CD4-positive, alpha-beta T cell treated with Interleukin-15 for 1 hour (primary cell): Measurements from ENCODE around the gene NSG1.

Experiments used
- DNase-seq: peaks from one replicate; pipeline ENCODE4 v3.0.0-alpha.2; 2020

Gene NSG1

DNA sequence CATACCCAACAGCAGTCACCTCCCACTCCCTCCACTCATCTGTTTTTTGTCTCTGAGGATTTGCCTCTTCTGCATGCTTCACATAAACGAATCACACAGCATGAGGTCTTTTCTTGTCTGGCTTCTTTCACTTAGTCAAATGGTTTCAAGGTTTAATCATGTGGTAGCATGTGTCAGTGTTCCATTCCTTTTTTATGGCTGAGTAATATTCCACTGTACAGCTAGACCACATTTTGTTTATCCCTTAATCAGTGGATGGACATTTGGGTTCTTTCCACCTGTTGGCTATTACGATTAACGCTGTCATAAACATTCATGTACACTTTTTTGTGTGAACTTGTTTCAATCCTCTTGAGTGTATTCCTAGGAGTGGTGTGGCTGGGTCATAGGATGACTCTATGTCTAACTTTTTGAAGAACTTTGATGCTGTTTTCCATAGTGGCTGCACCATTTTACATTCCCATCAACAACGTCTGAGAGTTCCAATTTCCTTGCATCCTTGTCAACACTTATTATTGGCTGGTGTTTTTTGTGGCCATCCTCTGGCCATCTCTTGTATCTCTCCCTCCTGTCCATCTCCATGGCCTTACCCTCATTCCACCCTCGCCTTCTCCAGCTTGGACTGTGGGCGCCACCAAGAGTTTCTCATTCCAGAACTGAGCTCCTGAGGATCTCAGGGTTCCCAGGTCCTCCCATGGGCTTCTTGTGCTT, 12.4 kb upstream of the NSG1 start:
- no peak for DNase-seq

DNA sequence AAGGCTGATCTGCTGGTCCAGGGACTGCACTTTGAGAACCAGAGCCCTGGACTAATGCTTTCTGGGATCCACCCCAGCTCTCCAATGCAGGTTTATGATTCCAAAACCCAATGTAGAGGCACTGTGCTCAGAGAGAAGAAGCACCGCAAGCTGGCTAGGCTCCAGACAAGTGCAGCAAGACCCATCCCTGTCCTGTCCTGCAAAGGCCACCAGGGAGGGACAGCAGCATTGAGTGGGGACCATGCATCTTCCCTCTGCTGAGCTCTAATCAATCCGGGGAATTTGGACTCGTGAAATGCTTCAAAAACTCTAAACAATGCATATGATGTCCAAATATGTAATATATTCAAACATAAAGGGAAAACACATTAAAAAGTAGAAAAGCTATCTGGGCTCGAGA, 10.8 kb upstream of the NSG1 start:
- no peak for DNase-seq

DNA sequence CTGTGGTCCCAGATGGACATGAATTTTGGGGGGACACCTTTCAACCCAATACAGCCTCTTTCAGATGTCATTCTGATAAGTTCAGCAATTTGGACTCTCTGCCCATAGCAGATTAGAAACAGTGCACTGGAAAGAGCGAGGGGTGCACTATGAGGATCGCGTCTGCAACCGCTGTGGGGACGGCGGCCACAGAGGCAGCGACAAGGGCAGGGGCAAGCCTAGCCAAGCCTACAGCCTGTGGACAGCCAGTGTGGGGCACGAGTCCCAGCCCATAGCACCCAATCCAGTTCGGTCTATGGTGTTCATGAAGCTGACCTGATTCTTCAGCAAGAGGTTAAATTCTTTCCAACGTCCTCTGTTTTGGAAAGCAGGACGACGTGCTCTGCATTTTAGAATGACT, 9.7 kb upstream of the NSG1 start:
- DNase-seq, result no peak

DNA sequence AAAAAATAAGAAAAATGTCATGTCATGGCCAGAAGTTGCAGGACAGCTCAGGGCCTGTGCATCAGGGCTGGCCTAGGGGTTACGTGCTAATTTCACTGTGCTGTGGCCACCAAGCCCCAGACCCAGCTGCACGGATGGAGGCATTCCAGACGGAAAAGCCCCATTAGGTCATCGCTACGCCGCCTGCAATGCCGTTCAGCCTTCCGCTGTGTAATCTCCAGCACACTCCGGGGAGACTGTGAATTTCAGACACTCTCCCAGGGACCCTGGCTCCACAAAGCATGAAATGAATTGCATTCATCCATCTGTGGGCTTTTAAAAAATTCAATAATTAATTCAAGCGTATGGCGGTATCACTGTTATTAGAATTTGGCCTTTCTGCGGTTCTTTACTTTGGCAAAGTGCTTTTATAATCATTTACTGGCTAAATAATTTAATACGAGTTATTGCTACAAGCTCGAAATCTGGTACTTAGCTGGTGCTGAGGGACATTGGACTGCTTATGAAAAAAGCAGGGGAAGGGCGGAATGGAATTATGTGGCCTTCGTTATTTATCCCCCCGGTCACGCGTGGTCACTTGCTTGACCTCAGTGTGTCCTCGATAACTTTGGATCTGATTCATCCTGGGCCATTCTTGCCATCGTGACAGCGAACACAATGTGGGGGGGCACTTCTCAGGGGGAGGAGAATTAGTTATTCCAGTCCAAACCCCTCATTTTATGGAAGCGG, 9.0 kb upstream of the NSG1 start:
- DNase-seq, result no peak

DNA sequence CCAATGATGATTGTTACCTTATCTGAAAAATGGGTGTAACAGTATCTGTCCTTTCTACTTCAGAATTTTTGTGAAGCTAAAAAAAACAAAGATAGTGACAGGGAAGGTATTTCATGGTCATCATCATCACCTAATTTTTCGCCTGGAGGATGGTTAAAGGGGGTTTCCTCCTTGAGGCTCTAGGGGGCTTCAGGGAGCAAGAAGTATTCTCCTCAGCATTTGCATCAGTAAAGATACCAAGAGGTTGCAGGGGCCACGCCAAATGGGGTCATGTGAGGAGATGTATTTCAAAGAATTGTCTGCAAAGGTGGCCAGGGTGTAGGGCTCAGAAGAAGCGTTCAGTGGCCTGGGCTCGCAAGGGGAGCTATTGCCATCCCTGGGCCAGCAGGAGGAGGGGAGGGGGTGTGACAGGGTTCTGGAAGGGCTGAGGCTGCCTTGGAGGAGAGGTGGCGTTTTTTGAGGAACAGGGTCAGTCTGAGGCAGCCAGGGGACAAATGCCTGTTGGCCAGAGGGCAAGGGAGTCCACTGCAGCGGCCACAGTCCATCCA, 7.3 kb upstream of the NSG1 start:
- DNase-seq, result no peak

DNA sequence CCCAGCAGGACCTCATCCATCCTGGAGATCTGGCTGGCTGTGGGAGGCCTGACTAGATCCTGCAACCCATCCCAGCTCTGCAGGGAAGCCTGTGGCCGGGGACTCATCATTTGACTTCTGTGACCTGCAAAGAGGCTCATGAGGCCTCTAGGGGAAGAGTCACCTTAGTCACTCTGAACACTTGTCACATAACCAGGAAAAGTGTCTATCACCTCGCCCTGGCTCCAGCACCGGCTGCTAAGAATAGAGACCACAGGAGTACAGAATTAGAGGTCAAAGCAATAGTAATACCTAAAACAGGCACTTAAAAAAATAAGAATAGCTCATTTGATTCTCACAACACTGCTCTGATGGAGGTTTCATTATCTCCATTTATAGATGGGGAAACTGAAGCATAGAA, 3.8 kb upstream of the NSG1 start:
- no peak for DNase-seq

DNA sequence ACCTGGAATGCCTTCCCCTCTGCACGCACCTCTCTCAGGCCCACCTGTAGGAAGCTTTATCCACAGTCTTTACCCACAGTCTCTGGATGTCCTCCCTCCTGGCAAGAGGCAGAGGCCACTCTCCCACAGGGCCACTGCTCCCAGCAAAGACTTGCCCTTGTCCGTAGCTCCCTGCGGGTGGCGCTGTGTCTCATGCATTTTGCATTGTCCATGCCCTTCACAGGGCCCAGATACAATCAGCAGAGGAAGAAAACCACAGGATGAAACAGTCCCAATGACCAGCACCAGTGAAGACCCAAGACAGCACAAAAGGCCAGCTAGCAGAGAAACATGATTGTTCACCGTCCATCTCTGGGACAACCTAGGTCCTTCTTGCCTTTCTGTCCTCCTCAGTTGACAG, 2.1 kb upstream of the NSG1 start:
- DNase-seq, result no peak

DNA sequence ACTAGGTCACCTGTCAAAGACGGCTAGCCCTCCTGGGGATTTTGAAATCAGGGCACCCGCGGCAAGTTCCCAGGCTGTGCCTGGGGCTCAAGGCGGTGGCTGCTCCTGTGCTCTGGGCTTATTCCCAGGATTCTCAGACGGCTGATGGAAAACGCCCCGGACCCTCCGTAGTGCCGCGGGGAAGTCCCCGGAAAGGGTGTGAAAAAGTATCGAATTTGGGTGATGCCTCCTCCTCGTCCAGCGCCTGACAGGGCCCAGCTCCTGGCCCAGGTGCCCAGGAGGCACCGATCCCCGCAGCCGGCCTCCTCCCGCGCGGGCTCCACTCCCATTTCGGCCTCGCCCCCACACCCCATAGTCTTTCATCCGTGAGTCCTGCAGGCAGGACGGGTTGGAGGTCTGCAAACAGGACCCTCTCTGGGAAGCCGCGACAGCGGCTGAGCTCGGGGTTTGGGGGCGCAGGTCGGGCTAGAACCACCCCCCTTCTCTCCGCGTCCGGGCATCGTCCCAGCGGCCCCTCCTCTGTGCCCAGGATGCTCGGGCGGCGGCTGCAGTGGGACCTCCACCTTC, 1.1 kb upstream of the NSG1 start:
- no peak for DNase-seq

DNA sequence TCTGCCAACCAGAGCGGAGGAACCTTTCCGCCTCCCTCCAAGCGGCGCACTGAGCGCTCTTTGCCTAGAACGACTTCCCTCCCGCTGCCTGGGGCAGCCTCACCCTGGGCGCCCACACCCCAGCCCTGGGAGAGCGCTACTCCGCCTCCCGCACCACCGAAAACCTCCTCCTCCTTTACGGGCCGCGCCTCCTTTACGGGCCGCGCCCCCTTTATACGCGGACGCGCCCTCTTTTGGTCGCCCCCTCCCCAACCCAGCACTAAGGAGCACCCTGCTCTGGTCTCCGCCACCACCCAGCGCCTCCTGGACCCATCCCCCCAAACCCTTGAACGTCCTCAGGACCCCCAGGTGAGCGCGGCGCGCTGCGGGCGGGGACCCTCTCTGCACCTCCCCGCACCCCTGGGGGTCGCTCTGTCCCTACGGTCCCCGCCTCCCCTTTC, 586 bp upstream of the NSG1 start:
- no peak for DNase-seq

DNA sequence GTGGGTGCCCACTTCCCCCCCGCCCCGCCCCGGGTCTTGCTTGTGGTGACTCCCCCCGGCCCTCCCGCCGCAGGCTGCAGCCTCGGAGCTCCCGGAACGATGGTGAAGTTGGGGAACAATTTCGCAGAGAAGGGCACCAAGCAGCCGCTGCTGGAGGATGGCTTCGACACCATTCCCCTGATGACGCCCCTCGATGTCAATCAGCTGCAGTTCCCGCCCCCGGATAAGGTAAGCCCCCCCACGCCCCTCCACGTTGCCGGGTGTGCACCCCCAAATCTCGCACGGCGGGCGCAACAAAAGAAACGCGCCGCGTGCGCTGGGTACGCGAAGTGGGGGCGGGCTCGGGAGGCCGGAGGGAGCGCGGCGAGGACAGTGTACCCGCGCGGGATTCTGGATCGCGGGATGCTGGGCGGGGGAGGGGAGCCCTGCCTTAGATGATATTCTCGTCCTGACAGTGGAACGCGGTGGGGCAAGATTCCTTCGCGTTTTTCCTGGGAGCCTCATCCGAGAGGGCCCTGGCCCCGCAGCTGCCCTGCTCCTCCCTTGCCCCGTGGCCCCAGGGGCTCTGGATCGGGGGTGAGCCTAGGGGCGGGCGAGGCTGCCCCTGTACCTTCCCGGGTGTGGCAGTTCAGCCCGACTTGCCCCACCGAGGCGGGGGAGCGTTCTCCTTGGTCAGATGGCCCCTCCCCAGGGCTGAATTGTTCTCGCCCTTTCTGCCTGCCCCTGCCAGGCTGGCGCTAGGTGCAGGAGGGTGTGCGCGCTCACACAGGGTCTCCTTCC, 819 bp downstream of the NSG1 start:
- no peak for DNase-seq

DNA sequence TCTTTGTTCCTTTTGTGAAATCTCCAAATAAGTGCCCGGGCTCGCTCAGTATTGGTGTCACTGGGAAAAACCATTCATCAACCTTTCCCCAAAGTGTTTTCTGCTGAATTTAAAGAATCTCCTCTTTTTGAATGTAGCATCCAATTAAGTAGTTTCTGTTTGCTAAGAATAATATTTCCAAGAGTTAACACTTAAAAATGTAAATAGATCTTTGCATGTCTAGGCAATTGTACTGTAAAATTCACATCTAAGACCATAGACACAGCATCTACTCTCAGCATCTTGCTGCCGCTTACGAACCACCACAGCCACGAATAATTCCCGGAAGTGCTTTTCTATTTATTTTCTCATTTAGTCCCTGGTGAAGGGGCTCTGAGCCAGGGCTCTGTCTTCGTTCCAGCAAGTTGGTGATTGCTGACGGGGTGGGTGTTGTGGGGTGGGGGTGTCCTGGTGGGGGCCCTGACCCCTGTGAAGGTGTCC, 1.4 kb downstream of the NSG1 start:
- no peak for DNase-seq

DNA sequence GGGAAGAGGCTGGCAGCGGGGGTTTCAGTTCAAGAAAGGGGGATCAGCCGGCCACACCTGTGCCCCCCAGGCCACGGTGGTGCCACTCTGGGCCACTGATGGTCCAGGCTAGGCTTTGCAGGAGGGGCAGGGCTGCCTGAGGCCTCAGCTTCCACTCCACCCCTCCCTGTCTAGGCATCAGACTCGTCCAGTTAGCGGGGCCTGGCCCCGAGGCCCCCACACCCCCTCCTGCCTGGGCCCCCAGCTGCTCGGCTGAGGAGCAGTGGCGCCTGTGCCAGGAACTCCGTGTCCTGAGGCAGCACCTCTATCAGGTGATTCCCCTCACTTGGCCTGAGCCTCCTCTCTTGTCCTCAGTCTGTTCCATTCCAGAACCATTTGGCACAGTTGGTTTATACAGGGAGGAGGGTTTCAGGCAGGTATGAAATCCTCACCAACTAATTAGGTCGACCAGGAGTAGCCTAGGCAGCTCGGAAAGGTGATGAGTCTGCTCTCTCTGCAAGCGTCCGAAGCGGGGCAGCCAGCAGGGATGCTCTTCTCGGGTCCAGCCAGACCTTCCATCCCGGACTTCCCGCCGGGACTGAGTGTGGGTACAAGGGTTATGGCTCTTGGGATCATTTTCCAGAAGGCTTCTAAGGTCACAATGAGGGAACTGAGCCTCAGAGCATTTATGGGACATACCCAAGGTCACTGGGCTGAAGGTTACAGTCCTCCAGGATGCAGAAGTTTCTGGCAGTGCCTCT, 2.1 kb downstream of the NSG1 start:
- DNase-seq, result no peak

DNA sequence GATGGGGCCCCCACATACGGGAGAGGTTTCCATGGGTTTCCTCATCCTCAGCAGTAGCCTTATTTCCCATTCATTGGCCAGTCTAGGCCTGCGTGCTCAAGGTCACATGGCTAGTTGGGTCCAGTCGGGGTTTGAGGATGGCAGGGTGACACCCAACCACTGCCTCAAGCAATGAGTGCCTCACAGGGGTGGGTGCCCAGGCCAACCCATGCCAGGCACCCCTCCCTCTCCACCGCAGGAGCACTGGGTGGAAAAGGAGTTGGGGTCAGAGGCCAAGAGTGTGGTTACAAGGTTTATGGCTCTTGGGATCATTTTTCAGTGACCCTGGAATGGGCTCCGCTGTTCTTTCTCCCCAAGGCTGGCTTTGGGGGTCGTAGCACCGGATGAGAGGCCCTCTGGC, 3.1 kb downstream of the NSG1 start:
- no peak for DNase-seq

DNA sequence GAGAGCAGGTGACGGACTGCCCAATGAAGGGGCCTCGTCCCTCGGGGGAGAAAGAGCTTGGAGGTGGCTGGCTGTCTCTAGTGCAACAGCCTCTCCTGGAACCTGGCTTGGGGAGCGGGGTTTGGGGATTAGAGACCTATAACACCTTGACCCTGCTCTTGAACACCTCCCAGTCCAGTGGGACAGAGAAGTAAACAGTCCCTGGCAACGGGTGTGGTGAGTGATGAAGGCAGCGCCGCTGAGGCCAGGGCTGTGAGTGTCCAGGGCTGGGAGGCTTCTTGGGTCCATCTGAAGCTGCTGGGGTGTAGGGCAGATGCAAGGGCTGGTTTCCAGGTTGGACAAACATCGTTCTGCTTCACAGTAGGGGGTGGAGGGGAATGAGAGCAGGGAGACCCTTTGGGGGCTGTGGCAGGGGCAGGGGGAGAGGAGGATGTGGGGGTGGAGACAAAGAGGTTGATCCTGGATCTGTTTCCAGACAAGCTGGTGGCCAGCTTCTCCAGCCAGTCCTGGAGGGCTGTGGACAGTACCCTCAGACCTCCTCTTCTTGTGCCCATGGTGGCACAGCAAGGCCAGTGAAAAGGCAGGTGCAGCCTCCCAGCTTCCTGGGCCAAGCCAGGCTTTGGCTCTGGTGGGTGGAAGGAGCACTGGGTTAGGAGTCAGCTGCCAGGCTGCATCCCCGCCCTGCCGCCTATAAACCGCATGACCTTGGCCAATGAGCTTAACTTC, 3.8 kb downstream of the NSG1 start:
- no peak for DNase-seq

DNA sequence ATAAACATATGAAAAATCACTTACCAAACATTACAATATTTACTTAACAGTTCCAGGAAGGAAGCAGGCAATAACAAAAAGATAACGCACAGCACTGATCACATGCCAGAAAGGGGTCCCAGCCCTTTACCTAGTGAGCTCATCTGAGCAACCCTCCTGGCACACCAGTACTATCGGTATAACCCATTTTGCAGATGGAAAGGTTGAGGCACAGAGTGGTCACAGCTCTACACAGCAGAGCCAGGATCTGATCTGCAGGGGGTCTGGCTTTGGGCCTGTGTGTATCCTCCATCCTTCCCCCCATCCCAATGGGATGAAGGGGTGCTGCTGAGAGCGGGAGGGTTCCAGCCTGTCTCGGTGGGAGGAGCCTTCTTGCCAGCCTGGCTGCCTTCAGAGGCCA, 5.0 kb downstream of the NSG1 start:
- DNase-seq, result no peak

DNA sequence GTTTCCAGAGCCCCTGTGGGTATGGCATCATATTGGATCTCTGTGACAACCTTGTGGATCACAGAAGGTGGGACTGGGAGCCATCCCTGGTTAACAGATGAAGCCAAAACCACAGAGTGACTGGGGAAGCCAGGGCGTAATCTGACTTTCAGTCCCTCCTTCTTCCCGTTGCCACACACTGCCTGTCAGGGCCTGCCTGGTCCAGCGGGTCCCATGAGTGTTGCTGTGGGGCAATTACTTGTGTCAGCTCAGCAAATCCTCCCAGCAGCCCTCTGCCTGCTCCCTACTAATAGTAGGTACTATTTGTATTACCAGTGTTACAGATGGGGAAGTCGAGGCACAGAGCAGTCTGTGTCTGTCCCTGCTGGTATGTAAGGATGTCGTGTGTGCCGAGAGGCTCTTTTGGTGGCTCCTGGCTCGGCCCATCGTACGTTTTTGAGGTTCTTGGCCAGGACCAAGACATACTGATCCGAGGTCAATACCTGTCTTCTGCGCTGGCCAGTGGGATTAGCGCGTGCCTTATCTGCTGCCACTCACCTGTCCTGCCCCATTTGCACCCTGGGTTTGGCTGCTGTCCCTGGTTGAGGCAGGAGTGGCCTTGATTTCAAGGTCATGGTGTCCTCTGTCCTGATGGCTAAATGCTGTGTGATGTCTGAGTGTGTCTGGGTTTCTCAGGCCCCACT, 5.7 kb downstream of the NSG1 start:
- DNase-seq, result no peak

DNA sequence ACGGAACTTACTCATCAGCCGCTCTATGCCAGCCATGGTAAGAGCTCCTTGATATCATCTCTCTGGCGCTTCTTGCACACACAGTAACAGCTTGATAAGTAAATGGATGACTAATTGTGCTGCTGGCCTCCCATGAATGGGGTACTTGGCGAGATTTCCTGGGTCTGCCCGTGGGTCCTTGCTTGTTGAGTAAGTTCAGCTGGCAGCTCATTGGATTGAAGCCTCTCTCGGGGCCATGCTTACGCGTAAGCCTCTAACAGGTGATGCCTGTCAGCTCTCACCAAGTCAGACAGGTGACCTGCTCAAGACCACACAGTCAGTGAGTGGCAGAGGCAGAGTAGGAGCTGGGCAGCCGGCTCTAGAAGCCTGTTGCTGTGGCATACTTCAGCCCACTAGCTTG, 7.7 kb downstream of the NSG1 start:
- no peak for DNase-seq

DNA sequence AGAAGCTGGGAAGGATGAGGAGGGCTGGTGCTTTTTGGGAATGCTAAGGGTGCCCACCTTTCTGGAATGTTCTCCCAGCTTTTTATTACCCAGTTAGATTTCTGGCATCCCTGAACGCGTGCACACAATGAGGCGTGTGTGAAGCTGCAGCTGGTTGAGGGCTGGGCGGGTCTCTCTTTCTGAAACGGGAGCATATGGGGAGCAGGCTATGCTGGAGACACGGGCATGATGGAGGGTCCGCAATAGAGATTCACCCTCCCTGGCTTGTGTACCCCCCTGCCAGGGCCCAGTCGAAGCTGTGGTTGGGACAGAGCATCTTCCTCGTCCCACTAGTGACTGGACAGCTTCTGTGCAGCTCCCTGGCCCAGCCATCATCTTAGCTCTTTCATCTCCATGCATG, 8.5 kb downstream of the NSG1 start:
- DNase-seq, result no peak

DNA sequence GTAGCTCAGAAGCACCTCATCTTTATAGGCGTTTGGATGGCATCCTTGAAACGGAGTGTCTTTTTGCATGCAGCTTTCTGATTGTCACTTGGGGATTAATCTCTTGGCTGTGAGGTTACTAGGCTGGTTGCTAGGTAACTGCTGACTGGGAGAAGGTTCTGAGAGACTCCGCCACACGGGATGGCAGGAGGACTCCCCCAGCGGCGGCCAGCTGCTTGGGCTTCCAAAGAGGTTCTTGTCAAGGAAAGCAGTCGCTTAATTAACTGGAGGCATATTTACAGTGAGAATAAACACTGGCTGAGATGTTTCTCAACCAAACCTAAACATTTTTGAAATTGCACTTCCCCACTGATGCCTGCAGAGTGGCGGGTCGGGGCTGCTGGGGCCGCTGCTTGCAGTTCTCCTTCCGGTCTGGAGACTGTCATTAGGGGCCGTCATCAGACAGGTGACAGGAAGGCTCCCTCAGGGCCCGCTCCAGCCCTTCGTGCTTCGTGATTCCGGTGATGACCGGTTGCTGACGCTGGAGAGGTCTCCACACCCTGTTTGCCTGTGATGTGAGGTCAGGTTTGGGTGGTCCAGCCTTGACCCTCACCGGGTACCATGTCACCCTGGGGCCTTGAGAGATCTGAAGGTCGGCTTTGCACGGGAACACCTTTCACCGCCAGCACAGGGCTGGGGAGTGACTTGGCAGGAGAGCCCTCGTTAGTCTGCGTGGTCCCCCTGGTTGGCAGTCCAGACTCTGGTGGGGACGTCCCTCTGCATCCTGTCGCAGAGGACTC, 9.1 kb downstream of the NSG1 start:
- DNase-seq, result no peak
